Skeletal muscle tissue (tissue), 4 donors: ENCODE measurements around the gene PTF1A. TPM values are rescaled to one million over a fixed set of nuclear protein-coding genes. Genes with fewer than 3 reads are reported as not detected.

Experiments
- H3K27ac ChIP-seq: one replicate; pipeline ENCODE4 v1.7.0; 2013; ENCODE audit warnings: mild to moderate bottlenecking, low read depth, low read length, inconsistent platforms
- H3K27me3 ChIP-seq, 3 donors: one replicate each; pipeline ENCODE4 v1.7.0; 2013; ENCODE audit warnings: low read length in 3 of 3; ENCODE audit not compliant: control insufficient read depth in 3 of 3, insufficient read depth in 3 of 3
- H3K36me3 ChIP-seq, 3 donors: one replicate each; pipeline ENCODE4 v1.7.0; 2013; ENCODE audit warnings: low read length in 3 of 3; ENCODE audit not compliant: control insufficient read depth in 3 of 3, insufficient read depth in 3 of 3
- H3K4me1 ChIP-seq, 3 donors: one replicate each; pipeline ENCODE4 v1.7.0; 2013; ENCODE audit warnings: low read length in 3 of 3, mild to moderate bottlenecking in 3 of 3; ENCODE audit not compliant: control insufficient read depth in 3 of 3, insufficient read depth in 3 of 3
- H3K4me3 ChIP-seq, 3 donors: one replicate each; pipeline ENCODE4 v1.7.0; 2013; ENCODE audit warnings: low read length in 3 of 3
- H3K9ac ChIP-seq, 3 donors: one replicate each; pipeline ENCODE4 v1.7.0; 2013; ENCODE audit warnings: low read length in 3 of 3, mild to moderate bottlenecking in 3 of 3, moderate library complexity in 2 of 3, low read depth in 1 of 3
- H3K9me3 ChIP-seq, 3 donors: one replicate each; pipeline ENCODE4 v1.7.0; 2013; ENCODE audit warnings: low read length in 3 of 3; ENCODE audit not compliant: control insufficient read depth in 3 of 3
- total RNA-seq: library from RNA; depleted of rRNA; stranded (reverse); fragments of >200 nt; gene quantifications from one replicate; pipeline ENCODE4 v1.2.3, GENCODE V29; 2014
- donor health status: Osteomylitis.

Gene PTF1A
- total RNA-seq, 1 donor from 2014 or later, result not detected

- Histone ChIP-seq H3K36me3 (no peaks in the 10 kb centered on the region), H3K27ac (no peak overlapping the region), H3K4me3 (peak overlapping the region in 1 of 3 donors; percentile 17), H3K9ac (no peak overlapping the region), H3K4me1 (peaks cover 0 to 2% (median 0%) of the 10 kb centered on the region in 3 donors), H3K27me3 (peaks cover 5 to 15% (median 7%) of the 10 kb centered on the region in 3 donors), H3K9me3 (no peaks in the 10 kb centered on the region)
Measured at GRCh38 chr10:23157691-23158369, 34.3 kb upstream of the PTF1A start.

GRCh38 chr10:23158370-23158769 lies 33.7 kb upstream of the PTF1A start:
- Histone ChIP-seq H3K27ac (no peak overlapping the region), H3K36me3 (no peaks in the 10 kb centered on the region), H3K4me3 (peak overlapping the region in 1 of 3 donors; percentile 17), H3K27me3 (peaks cover 5 to 15% (median 7%) of the 10 kb centered on the region in 3 donors), H3K9me3 (no peaks in the 10 kb centered on the region), H3K9ac (no peak overlapping the region), H3K4me1 (peaks cover 0 to 2% (median 0%) of the 10 kb centered on the region in 3 donors)

- peaks cover 0 to 2% (median 0%) of the 10 kb centered on the region in 3 donors for H3K9me3 ChIP-seq
- H3K4me1 ChIP-seq, result peaks cover 0 to 4% (median 4%) of the 10 kb centered on the region in 3 donors
- H3K27me3 ChIP-seq, result peaks cover 43 to 64% (median 56%) of the 10 kb centered on the region in 3 donors
- H3K9ac ChIP-seq, result no peak overlapping the region
- H3K36me3 ChIP-seq, result no peaks in the 10 kb centered on the region
- H3K27ac ChIP-seq, result no peak overlapping the region
- no peak overlapping the region for H3K4me3 ChIP-seq
Measured at GRCh38 chr10:23171232-23171876, 20.8 kb upstream of the PTF1A start.

- Histone ChIP-seq H3K4me1 (peaks cover 0 to 4% (median 4%) of the 10 kb centered on the region in 3 donors), H3K27ac (no peak overlapping the region), H3K4me3 (no peak overlapping the region), H3K9ac (no peak overlapping the region), H3K27me3 (peaks cover 50 to 69% (median 59%) of the 10 kb centered on the region in 3 donors), H3K36me3 (no peaks in the 10 kb centered on the region), H3K9me3 (peaks cover 0 to 2% (median 0%) of the 10 kb centered on the region in 3 donors)
Measured at GRCh38 chr10:23172429-23173213, 19.5 kb upstream of the PTF1A start.

GRCh38 chr10:23173214-23174073 lies 18.7 kb upstream of the PTF1A start:
- Histone ChIP-seq H3K4me1 (peaks cover 0 to 4% (median 4%) of the 10 kb centered on the region in 3 donors), H3K36me3 (no peaks in the 10 kb centered on the region), H3K27me3 (peaks cover 55 to 75% (median 57%) of the 10 kb centered on the region in 3 donors), H3K4me3 (peak overlapping the region in 2 of 3 donors; percentile 21 to 35), H3K9me3 (peaks cover 0 to 2% (median 0%) of the 10 kb centered on the region in 3 donors), H3K27ac (no peak overlapping the region), H3K9ac (no peak overlapping the region)

GRCh38 chr10:23174074-23174976 lies 17.8 kb upstream of the PTF1A start:
- Histone ChIP-seq H3K9ac (no peak overlapping the region), H3K4me1 (peaks cover 0 to 4% (median 4%) of the 10 kb centered on the region in 3 donors), H3K9me3 (peaks cover 0 to 2% (median 0%) of the 10 kb centered on the region in 3 donors), H3K4me3 (peak overlapping the region in 2 of 3 donors; percentile 21 to 35), H3K27me3 (peaks cover 55 to 76% (median 58%) of the 10 kb centered on the region in 3 donors), H3K36me3 (no peaks in the 10 kb centered on the region), H3K27ac (no peak overlapping the region)

- Histone ChIP-seq H3K36me3 (no peaks in the 10 kb centered on the region), H3K9me3 (peaks cover 0 to 2% (median 0%) of the 10 kb centered on the region in 3 donors), H3K27ac (no peak overlapping the region), H3K4me3 (no peak overlapping the region), H3K27me3 (peaks cover 54 to 70% (median 57%) of the 10 kb centered on the region in 3 donors), H3K9ac (no peak overlapping the region), H3K4me1 (peaks cover 0 to 4% (median 4%) of the 10 kb centered on the region in 3 donors)
Measured at GRCh38 chr10:23174977-23175512, 17.1 kb upstream of the PTF1A start.

GRCh38 chr10:23186178-23186577 lies 5.9 kb upstream of the PTF1A start:
- Histone ChIP-seq H3K27ac (no peak overlapping the region), H3K9me3 (no peaks in the 10 kb centered on the region), H3K9ac (no peak overlapping the region), H3K27me3 (peaks cover 25 to 40% (median 33%) of the 10 kb centered on the region in 3 donors), H3K36me3 (no peaks in the 10 kb centered on the region), H3K4me1 (no peaks in the 10 kb centered on the region), H3K4me3 (no peak overlapping the region)
